Glutamatergic neuron (in vitro differentiated cells): ENCODE data around the gene SLC6A4. TPM values are rescaled to one million over a fixed set of nuclear protein-coding genes. Genes with fewer than 3 reads are reported as not detected.
"Not testable (repeated sequence)": the region's sequence is repeated elsewhere in the genome, so short reads cannot be mapped to it uniquely, and the experiment has no call there.

Source experiments
- DNase-seq: peaks from one replicate; pipeline ENCODE4 v3.0.0; 2022
- H3K27ac Mint-ChIP-seq: one replicate; pipeline ENCODE4 v1.8.0; 2020; ENCODE audit warnings: mild to moderate bottlenecking, mixed read lengths, inconsistent platforms; ENCODE audit not compliant: unreplicated experiment
- H3K27me3 Mint-ChIP-seq: one replicate; pipeline ENCODE4 v1.8.0; 2020; ENCODE audit warnings: mild to moderate bottlenecking, moderate library complexity, mixed read lengths, inconsistent platforms; ENCODE audit not compliant: unreplicated experiment
- H3K36me3 Mint-ChIP-seq: one replicate; pipeline ENCODE4 v1.8.0; 2020; ENCODE audit warnings: mild to moderate bottlenecking, mixed read lengths, inconsistent platforms; ENCODE audit not compliant: unreplicated experiment
- H3K4me1 Mint-ChIP-seq: one replicate; pipeline ENCODE4 v1.8.0; 2020; ENCODE audit warnings: mild to moderate bottlenecking, low read depth, mixed read lengths, inconsistent platforms; ENCODE audit not compliant: unreplicated experiment
- H3K4me3 Mint-ChIP-seq: one replicate; pipeline ENCODE4 v1.8.0; 2020; ENCODE audit warnings: mild to moderate bottlenecking, mixed read lengths, inconsistent platforms; ENCODE audit not compliant: unreplicated experiment
- H3K9me3 Mint-ChIP-seq: one replicate; pipeline ENCODE4 v1.8.0; 2020; ENCODE audit warnings: mild to moderate bottlenecking, moderate library complexity, mixed read lengths, inconsistent platforms; ENCODE audit not compliant: unreplicated experiment
- CTCF ChIP-seq: fragments of 200-600 bp; sonication (generic); IDR thresholded peaks from one replicate; pipeline ENCODE4 v1.5.0; 2021; ENCODE audit not compliant: partially characterized antibody, unreplicated experiment
- total RNA-seq: library from RNA; stranded (reverse); fragmentation: NEBNext Ultra II Directional; extraction: Animal tissue kit (Norgen Biotek cat#: 25700); gene quantifications from one replicate; pipeline ENCODE4 v1.2.1, GENCODE V29; 2021; ENCODE audit not compliant: unreplicated experiment

SLC6A4 gene
- total RNA-seq, 1 donor from 2014 or later, result not detected

- Mint-ChIP-seq H3K9me3 (peaks cover 4% of the 10 kb centered on the region), H3K27me3 (peaks cover 24% of the 10 kb centered on the region), H3K36me3 (no peaks in the 10 kb centered on the region), H3K4me3 (no peak overlapping the region), H3K4me1 (peaks cover 3% of the 10 kb centered on the region), H3K27ac (no peak overlapping the region)
- TF ChIP-seq CTCF, result no peak
- no peak for DNase-seq
Measured at GRCh38 chr17:30232015-30232823, 3.3 kb downstream of the SLC6A4 start.

GRCh38 chr17:30230596-30231125 lies 4.8 kb downstream of the SLC6A4 start:
- H3K27ac Mint-ChIP-seq, result no peak overlapping the region
- H3K4me1 Mint-ChIP-seq, result peaks cover 6% of the 10 kb centered on the region
- H3K4me3 Mint-ChIP-seq, result no peak overlapping the region
- H3K27me3 Mint-ChIP-seq, result peaks cover 17% of the 10 kb centered on the region
- peaks cover 1% of the 10 kb centered on the region for H3K9me3 Mint-ChIP-seq
- no peaks in the 10 kb centered on the region for H3K36me3 Mint-ChIP-seq
- no peak for DNase-seq
- no peak for TF ChIP-seq CTCF

- not testable (repeated sequence) for H3K36me3 Mint-ChIP-seq, H3K9me3 Mint-ChIP-seq, H3K4me1 Mint-ChIP-seq, H3K27ac Mint-ChIP-seq, H3K4me3 Mint-ChIP-seq, DNase-seq
- H3K27me3 Mint-ChIP-seq, result peaks cover 16% of the 10 kb centered on the region
Measured at GRCh38 chr17:30230009-30230408, 5.5 kb downstream of the SLC6A4 start.

GRCh38 chr17:30229012-30229411 lies 6.5 kb downstream of the SLC6A4 start:
- no peak overlapping the region for H3K4me3 Mint-ChIP-seq
- H3K9me3 Mint-ChIP-seq, result peaks cover 1% of the 10 kb centered on the region
- no peak for TF ChIP-seq CTCF
- peaks cover 7% of the 10 kb centered on the region for H3K4me1 Mint-ChIP-seq
- no peaks in the 10 kb centered on the region for H3K36me3 Mint-ChIP-seq
- DNase-seq, result no peak
- peaks cover 11% of the 10 kb centered on the region for H3K27me3 Mint-ChIP-seq
- no peak overlapping the region for H3K27ac Mint-ChIP-seq

- no peak for DNase-seq
- H3K4me3 Mint-ChIP-seq, result no peak overlapping the region
Measured at GRCh38 chr17:30228011-30228410, 7.5 kb downstream of the SLC6A4 start.

More at GRCh38 chr17:30228011-30228410, 7.5 kb downstream of the SLC6A4 start:
- Mint-ChIP-seq H3K9me3 (peaks cover 1% of the 10 kb centered on the region), H3K27ac (no peak overlapping the region), H3K4me1 (peaks cover 7% of the 10 kb centered on the region), H3K27me3 (peaks cover 9% of the 10 kb centered on the region), H3K36me3 (no peaks in the 10 kb centered on the region)
- no peak for TF ChIP-seq CTCF
